Renal cortex interstitium (tissue), 11 donors: ENCODE results near the gene TMC5. TPM values are rescaled to one million over a fixed set of nuclear protein-coding genes. Genes with fewer than 3 reads are reported as not detected.
A peak's percentile ranks its signal among the peaks of the same experiment; 100 is the strongest.
"Not testable (repeated sequence)": the region's sequence is repeated elsewhere in the genome, so short reads cannot be mapped to it uniquely, and the experiment has no call there.

Source experiments
- DNase-seq, 11 donors: peaks; one replicate each; pipeline ENCODE4 v3.0.0-alpha.2; 2013; ENCODE audit warnings: low read depth in 9 of 11, low spot score in 4 of 11; ENCODE audit errors: extremely low read depth in 1 of 11
- polyA plus RNA-seq, 3 donors: library from polyadenylated mRNA; unstranded; fragments of 120-200 nt; gene quantifications; one replicate each; pipeline ENCODE4 v1.2.1, GENCODE V29; 2013; ENCODE audit not compliant: insufficient read length in 3 of 3

The TMC5 gene
- polyA plus RNA-seq, 3 donors: 0.23 to 0.70 (median 0.62) TPM

DNA sequence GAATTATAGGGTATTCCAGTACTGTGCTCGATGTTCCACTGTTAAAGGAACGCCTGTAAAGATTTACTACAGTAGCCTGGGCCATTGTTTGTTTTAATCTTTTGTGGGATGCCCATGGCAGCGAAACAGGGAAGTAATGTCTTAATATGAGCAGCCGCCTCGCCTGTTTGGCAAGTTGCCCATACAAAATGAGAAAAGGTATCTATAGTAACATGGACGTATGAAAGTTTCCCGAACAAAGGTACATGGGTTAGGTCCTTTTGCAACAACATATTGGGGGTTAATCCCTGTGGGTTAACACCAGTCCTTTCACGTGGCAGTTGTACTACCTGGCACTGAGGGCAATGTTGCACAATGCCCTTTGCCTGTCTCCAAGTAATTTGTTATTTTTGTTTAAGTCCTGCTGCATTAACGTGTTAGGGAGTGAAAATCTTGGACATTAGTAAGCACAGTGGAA, 21.1 kb upstream of the TMC5 start:
- DNase-seq: peak in 1 of 11 donors; percentile 4

DNA sequence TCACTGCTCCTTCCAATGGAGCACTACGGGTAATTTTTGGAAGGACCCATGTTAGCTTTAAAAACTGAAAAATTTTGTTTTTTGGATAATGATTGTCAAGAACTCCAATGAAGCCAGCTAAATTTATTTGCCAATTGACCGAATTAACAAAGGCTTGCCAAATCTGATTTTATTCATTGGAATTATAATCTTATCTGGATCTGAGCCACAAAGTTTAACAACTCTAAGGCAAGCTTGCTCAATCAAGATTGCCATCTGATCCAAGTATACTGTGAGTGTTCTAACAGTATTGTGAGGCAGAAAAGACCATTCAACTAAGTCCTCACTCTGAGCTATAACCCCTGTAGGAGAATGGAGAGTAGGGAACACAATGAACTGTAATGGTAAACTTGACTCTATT, 20.3 kb upstream of the TMC5 start:
- not testable (repeated sequence) for DNase-seq

DNA sequence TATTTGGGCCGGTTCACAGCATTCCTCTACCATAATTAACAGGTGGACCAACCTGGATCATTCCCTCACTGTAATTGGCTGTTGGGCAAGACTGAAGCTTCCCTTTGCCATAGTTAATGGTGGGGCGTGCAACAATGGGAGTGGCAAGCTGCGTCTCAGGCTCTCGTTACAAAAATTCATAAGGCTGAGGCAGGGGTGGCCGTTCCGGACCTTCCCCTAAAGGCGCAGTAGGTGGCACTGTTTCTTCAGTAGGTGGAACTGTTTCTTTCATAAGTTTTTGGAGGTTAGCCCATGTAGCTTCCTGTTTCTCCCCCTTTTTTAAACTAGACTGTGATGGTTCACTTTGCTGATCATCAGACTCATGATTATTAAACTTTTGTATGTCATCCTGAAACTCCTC, 17.0 kb upstream of the TMC5 start:
- DNase-seq: no peak

DNA sequence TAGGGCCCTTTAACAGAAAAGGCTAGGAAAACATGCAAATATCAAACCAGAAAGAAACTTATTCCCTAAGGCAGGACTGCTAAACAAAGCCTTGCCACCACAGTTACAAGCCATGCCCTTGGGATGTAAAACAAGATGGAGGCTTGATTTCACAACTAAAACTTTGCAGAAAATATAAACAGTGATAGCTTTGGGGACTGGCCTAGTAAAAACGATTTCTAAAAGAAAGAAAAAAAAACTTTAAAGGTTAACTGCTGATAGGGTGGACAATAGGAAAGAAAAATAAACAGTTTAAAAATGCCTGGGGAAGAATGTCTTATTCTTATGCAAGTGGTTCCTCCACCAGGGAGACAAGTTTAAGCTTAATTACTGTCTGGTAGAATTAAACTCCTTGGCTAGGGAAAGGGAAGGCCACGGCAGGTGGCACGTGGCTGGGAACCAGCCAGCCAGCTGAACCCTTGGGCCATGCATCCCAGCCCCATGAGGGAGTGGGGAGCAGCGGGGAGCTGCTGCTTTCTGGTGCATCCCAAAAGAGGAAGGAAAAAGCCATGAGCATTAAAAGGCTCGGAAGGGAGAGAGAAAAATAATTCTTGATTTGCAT, 10.7 kb upstream of the TMC5 start:
- DNase-seq: no peak

DNA sequence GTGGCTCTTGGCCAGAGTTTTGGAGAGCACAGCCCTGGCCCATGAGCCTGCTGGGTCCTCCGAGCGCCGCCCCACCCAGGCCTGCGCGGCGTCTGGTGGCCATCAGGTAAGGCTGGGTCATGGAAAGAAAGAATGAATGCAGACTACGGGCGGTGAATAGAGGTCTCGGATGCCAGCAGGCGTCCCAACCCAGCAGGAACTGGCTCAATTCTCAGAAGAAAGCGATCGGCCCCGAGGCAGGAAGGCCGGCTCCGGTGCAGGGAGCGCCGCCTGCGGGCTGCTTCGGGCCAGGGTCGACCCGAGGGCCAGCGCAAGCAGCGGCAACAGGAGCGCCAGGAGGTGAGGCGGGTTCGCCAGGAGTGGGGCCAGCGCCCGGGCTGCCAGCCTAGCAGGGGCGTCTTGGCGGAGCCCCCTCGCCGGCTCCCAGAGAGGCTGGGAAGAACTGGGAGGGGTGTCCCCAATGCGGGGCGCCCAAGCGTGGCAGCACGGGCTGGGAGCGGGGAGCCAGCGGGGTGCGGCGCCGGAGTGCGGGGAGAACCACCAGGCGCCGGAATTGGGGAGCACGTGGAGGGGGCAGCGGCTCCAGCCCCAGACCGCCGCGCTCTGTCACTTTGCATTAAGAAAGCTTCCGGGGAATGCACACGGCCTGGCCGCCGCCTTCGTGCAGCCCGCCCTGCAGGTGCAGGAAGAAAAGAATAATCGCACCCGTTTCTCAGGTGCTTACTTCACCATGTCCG, 7.1 kb upstream of the TMC5 start:
- DNase-seq: peak in 1 of 11 donors; percentile 4

DNA sequence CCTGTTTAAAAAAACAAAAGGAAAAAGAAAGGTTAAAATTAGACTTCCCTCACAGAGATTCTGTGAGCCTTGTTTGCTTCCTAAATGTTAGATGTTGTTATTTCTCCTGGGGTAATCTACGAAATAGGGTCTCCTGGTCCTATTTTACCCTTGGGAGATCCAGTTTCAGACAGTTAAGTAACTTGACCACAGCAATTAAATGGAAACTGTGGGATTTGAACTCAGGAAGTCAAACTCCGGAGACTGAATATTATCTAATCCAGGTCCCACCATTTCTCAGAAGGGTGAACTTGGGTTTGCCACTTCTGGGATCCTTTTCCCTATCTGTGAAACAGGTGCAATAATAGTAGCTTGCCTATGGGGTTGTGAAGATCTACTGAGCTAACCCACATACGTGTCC, 6.4 kb upstream of the TMC5 start:
- DNase-seq: no peak

DNA sequence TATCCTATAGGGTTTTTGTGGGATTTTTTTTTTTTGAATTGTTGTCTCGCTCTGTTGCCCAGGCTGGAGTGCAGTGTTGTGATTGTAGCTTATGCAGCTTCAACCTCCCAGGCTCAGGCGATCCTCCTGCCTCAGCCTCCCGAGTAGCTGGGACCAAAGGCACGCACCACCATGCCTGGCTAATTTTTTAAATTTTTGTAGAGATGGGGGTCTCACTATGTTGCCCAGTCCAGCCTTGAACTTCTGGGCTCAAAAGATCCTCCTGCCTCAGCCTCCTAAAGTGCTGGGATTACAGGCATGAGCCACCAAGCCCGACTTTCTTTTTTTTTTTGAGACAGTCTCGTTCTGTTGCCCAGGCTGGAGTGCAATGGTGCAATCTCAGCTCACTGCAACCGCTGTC, 5.6 kb upstream of the TMC5 start:
- DNase-seq: not testable (repeated sequence)

DNA sequence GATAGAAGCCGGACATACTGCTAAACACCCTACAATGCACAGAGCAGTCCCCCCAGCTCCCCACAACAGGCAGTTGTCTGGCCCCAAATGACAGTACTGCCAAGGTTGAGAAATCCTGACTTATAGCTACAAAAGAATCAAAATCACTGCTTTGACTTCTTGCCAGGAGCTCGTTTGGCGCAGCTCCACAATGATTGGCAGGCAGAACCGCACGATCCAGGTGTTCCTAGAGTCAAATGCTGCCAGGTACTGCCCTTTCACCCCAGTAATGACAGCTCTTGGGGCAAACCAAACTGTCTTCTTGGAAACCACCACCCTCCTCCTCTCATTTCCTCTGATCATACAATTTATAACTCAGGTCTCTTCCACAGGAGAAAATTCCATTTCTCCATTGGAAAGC, 2.2 kb upstream of the TMC5 start:
- DNase-seq: no peak

DNA sequence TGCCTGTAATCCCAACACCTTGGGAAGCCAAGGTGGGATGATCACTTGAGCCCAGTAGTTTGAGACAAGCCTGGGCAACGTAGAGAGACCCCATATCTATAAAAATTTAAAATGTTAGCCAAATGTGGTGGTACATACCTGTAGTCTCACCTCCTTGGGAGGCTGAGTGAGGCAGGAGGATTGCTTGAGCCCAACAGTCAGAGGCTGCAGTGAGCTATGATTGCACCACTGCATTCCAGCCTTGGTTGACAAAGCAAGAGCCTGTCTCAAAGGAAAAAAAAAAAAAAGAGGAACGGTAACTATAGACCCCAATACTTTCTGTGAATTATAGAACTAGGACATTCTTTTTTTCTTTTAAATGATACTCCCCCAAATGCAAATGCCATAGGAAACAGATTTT, 1.8 kb upstream of the TMC5 start:
- DNase-seq: no peak

DNA sequence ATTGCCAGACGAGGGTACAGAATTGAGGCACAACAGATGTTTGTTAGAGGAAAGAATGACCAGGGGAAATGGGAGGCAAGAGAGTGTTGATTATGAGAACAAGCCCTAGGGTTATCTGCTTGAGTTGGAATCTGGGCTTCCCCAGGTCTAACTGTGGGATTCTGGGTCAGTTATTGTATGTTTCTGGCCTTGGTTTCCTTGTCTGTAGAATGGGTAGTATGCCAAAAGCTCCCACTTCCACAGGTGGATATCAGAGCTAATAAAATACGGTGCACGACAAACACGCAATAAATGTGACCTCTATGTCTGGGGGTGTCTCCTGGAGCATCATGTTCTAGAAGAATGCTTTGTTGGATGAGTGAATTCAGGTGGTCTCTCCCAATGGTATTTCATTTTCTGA, 517 bp downstream of the TMC5 start:
- DNase-seq: no peak

DNA sequence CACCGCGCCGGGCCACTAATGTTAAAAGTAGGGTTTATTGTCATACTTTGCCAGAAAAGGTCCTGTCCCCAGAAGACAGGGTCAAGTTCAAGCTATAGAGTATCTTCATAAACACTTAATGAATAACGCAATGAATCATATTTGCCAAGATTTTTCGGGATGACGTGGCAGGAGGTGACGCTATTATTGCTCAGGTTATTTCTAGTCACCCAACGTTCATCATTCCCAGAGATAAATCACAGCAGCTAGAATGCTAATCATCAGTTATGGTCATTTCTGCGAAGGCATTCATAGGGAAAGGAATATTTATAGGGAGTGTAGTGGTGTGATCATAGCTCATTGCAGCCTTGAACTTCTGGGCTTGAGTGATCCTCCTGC, 2.0 kb downstream of the TMC5 start:
- no peak for DNase-seq

DNA sequence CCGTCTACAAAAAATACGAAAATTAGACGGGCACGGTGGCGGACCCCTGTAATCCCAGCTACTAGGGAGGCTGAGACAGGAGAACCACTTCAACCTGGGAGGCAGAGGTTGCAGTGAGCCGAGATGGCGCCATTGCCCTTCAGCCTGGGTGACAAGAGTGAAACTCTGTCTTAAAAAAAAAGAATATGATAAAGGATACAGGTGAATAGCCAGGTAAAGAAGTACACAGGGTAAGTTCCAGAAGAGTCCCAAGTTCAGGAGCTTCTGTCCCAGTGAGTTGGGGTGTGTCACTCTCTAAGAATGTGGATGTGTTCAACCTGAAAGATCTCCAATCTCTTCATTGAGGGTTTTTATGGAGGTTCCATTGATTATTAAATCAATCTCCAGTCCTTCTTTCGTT, 6.8 kb downstream of the TMC5 start:
- no peak for DNase-seq

DNA sequence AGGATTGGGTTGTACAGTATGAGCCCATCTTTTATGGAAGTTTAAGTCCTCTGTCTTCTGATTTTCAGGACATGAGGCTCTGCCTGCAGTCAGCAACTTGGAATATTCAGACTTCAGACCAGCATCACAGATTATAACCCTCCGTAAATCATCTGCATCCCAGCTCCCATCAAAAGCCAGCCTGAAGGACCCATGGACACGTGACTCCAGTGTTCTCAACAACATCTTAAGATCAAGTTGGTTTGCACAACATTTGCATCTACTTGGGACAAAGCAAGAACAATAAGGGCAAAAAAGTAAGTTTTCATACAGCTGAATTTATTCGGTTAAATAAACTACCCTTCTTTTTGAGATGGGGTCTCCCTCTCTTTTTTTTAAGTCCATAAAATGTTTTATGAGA, 12.7 kb downstream of the TMC5 start:
- DNase-seq: no peak

DNA sequence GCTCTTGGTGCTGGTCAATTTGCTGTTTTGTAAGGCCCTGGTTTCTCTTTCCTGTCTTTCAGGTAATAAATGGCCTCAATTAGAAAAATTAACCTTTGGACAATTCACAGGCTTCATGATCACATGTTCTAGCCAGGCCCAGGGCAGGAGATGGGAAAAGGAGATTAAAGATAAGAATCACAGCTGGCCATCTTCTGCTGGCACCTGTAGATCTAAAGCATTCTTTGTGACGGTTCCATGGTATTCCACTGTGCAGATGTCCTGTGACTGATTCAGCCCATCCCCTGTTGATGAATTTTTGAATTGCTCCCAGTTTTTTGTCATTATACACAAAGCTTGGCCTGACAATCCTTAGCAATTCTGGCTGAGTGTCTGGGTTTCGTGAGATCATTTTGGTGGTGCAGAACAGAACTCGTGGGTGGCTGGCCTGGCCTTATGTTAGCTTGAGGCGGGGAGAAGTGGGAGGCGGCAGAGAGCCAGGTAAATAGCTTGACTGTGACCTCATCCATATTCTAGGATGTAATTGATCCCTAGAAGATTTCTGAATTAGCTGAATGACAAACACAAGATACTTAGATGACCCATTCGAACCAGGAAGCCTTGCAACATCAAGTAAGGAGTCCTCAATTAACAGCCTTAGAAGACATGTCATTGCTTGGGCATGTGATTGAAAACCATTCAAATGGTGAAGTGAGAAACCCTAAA, 14.1 kb downstream of the TMC5 start:
- DNase-seq: no peak

DNA sequence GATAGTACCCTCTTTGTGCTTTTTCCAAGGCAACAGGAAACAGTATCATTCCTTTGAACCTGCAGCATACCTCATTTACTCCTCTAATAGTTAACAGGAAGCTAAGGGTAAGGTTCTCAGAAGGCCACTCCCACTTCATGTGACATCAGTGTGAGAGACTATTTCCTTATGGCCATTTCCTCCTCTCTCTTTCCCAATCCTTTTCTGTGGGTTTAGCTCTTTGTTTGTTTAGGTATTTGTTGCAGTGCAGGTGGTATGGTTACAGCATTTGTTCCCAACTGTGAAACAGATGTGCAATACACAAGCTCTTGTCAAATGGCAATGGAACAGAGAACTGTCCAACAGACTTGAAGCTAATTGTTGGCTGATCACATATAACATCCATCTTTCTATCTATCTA, 14.7 kb downstream of the TMC5 start:
- DNase-seq: peak in 2 of 11 donors; percentile 3 to 15

DNA sequence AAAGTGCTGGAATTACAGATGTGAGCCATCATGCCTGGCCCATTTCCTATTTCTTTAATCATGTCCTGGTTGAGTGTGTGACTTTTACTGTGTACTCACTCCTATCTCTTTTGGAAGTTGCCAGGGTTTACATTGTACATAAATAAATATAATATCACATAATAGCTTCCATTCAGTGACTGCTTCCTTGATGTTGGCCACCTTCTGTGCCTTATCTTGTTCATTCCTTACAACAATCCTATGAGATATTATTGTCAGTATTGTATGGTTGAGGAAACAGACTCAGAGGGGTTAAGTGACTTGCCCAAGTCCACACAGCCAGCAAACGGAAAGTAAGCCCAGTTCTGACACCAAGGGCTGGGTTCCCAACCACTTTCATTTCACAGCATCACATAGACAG, 16.9 kb downstream of the TMC5 start:
- no peak for DNase-seq

DNA sequence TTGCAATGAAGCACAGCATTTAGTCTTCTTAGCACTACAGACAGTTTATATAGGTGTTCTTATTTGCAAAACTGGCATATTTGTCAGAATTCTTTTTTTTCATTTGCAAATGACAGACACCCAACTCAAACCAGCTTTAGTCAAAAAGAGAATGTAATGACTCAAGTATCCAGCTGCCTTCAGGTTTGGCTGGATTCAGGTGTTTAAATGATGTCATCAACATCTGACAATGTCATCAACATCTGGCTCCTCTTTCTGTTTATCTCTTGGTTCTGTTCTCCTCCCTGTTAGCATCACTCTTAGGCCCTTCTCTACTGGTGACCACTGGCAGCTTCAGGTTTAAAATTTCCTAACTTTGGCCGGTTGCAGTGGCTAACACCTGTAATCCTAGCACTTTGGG, 18.9 kb downstream of the TMC5 start:
- no peak for DNase-seq

DNA sequence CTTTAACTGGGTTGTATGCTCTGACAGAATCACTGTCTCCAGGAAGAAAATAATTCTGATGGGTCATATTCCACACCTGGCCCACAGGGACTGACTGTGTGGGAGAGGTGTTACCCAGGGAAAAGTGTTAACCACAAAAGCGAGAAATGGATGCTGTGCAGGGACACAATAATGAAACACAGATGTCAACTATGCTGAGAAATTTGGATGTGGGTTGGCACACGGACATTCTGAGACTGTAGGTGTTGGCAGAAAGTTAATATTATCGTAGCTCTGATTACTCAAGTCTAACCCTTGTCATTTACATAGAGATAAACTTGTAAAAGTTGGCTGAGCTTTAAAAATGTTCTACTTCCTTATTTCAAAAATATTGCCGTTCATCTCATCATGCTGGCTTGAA, 19.6 kb downstream of the TMC5 start:
- DNase-seq: no peak

DNA sequence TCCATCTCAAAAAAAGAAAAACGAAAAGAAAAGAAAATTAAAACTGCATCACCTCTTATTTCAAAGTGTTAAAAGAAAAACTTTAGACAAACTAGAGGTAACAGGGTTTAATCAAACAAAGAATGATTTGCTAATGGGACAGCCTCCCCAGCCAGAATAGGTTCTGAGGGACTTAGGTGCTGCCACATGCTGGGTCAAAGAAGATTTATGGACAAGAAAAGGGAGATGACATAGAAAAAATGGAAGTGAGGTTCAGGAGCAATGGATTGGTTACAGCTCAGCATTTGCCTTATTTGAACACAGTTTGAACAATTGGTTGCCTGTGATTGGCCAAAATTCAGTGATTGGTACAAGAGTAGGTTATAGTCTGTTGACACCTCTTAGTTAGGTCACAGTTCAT, 21.1 kb downstream of the TMC5 start:
- DNase-seq: no peak

DNA sequence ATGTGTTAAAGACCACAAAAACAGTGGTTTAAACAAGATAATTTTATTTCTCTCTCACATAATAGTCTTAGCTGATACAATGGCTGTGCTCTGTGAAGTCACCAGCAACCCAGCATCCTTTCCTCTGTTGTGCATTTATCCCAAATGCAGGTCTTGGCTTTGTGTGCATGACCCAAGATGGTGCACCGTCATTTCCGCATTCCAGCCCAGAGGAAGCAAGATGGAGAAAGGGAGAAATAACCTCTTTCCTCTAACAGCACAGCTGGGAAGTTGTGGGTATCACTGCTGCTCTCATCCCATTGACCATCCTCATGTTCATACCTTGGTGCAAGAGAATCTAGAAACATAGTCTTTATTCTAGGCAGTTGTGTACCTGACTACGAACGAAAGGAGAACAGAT, 21.8 kb downstream of the TMC5 start:
- no peak for DNase-seq

DNA sequence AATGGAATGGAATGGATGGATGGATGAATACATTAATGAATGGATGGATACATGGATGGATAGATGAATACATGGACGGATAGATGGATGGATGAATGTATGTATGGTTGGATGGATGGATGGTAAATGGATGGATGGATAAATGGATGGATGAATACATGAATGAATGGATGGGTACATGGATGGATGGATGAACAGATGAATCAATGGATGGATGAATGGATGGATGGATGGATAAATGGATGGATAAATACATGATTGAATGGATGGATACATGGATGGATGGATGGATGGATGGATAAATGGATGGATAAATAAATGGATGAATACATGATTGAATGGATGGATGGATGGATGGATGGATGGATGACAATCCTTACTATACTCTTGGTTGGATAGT, 26.0 kb downstream of the TMC5 start:
- DNase-seq: no peak
